Activated CD4-positive, alpha-beta memory T cell treated with anti-CD3 and anti-CD28 coated beads for 36 hours (primary cell): ENCODE data around the gene CHRNA3. TPM values are rescaled to one million over a fixed set of nuclear protein-coding genes. Genes with fewer than 3 reads are reported as not detected.

Experiments
- CTCF ChIA-PET: fragments of 350-600 bp; sonication (Branson Sonifier 250); formaldehyde crosslinking; loops from one replicate; lab custom pipeline; 2021; ENCODE audit warnings: antibody characterized with exemption, inconsistent platforms; lab: Charles Lee
- POLR2A ChIA-PET: fragments of 350-600 bp; sonication (Branson Sonifier 250); formaldehyde crosslinking; loops from one replicate; lab custom pipeline; 2021; ENCODE audit warnings: antibody characterized with exemption; lab: Charles Lee
- DNase-seq: peaks from one replicate; pipeline ENCODE4 v3.0.0-alpha.2; 2020
- H3K27ac Mint-ChIP-seq: one replicate; pipeline ENCODE4 v1.8.0; 2021; ENCODE audit warnings: mixed read lengths
- H3K27me3 Mint-ChIP-seq: one replicate; pipeline ENCODE4 v1.8.0; 2021; ENCODE audit warnings: mixed read lengths
- H3K36me3 Mint-ChIP-seq: one replicate; pipeline ENCODE4 v1.8.0; 2021; ENCODE audit warnings: mixed read lengths
- H3K4me1 Mint-ChIP-seq: one replicate; pipeline ENCODE4 v1.8.0; 2021; ENCODE audit warnings: low read depth, mixed read lengths
- H3K4me3 Mint-ChIP-seq: one replicate; pipeline ENCODE4 v1.8.0; 2021; ENCODE audit warnings: mild to moderate bottlenecking, mixed read lengths
- H3K9me3 Mint-ChIP-seq: one replicate; pipeline ENCODE4 v1.8.0; 2021; ENCODE audit warnings: mixed read lengths
- intact Hi-C: fragments of 100-400 bp; cut with micrococcal nuclease; formaldehyde crosslinking; loops from one replicate; pipeline ENCODE4 v1.15.1; 2023
- total RNA-seq, 2 experiments: library from RNA; stranded (reverse); gene quantifications; one replicate each; pipeline ENCODE4 v1.2.3, GENCODE V29; 2021

The CHRNA3 gene
- total RNA-seq, 2 experiments from 2014 or later, result not detected

DNA sequence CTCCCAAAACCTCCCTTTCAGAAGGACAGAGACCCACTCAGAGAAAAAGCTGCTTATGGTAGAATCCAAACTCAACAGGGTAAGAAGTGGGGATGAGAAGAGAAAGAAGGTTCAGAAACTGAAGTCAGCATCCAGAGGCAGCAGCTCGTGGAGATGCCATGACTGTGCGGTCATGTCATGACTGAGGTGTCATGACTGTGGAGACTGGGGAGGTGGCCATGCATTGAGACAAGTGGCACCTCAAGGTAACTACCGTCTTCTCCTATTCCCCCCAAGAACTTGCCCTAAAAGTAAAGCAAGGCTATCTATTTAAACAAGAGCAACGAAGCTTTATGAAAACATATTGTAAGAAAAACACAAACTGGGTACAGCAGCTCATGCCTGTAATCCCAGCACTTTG lies 15.1 kb downstream of the CHRNA3 start:
- Mint-ChIP-seq H3K4me1 (no peaks in the 10 kb centered on the region), H3K4me3 (no peak overlapping the region), H3K36me3 (no peaks in the 10 kb centered on the region), H3K27ac (no peak overlapping the region), H3K9me3 (no peaks in the 10 kb centered on the region), H3K27me3 (peaks cover 26% of the 10 kb centered on the region)
- ChIA-PET CTCF (no interaction called here), POLR2A (no interaction called here)
- intact Hi-C loops, result no loop called here
- DNase-seq, result no peak

DNA sequence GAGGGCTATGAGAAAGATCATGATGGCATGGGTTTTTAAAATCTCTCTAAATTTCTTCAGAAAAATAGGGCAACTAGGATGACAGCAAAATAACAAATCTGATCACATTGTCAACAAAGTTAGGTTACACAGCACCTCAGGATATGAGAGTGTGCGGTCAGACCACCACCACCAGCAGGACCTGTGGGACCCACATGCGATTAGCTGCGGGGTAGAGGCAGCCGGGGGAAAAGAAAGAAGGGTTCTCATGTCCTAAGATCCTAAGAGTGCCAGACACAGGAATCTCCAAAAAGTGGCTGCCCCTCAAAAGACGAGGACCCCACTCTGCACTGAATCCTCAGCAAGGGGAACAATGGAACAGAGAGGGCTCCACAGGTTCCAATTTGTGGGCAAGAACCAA lies 15.6 kb downstream of the CHRNA3 start:
- Mint-ChIP-seq H3K4me3 (no peak overlapping the region), H3K36me3 (no peaks in the 10 kb centered on the region), H3K27ac (no peak overlapping the region), H3K4me1 (no peaks in the 10 kb centered on the region), H3K9me3 (no peaks in the 10 kb centered on the region), H3K27me3 (peaks cover 26% of the 10 kb centered on the region)
- POLR2A ChIA-PET, result no interaction called here
- CTCF ChIA-PET, result no interaction called here
- intact Hi-C loops, result no loop called here
- DNase-seq, result no peak

DNA sequence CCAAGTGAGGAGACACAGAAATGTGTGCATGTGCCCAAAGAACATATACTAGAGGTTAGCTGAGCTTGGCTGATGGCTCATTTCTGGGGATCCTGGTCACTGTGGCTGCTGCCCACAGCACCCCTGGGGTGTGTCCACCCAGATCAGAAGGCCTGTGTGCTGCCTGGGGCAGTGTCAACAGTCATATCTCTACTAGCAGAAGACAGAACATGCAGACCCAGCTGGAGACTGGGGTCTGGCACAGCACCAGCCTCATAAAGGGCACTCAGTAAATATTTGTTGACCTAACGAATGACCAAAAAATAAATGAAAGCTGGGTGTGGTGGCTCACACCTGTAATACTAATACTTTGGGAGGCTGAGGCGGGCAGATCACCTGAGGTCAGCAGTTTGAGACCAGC lies 16.4 kb downstream of the CHRNA3 start:
- intact Hi-C loops, result no loop called here
- Mint-ChIP-seq H3K27ac (no peak overlapping the region), H3K27me3 (peaks cover 26% of the 10 kb centered on the region), H3K36me3 (no peaks in the 10 kb centered on the region), H3K9me3 (no peaks in the 10 kb centered on the region), H3K4me3 (no peak overlapping the region), H3K4me1 (no peaks in the 10 kb centered on the region)
- ChIA-PET CTCF (no interaction called here), POLR2A (interaction anchor here (0.5 kb wide), 1 partner anchor 24 kb away, joined by 4 read pairs; no protein-coding TSS in a partner anchor)
- no peak for DNase-seq

GRCh38 chr15:78603467-78603866 lies 17.3 kb downstream of the CHRNA3 start:
- Mint-ChIP-seq H3K4me3 (no peak overlapping the region), H3K4me1 (no peaks in the 10 kb centered on the region), H3K27me3 (peaks cover 26% of the 10 kb centered on the region), H3K36me3 (no peaks in the 10 kb centered on the region), H3K27ac (no peak overlapping the region), H3K9me3 (no peaks in the 10 kb centered on the region)
- no peak for DNase-seq
- ChIA-PET POLR2A (no interaction called here), CTCF (no interaction called here)
- intact Hi-C loops, result no loop called here

DNA sequence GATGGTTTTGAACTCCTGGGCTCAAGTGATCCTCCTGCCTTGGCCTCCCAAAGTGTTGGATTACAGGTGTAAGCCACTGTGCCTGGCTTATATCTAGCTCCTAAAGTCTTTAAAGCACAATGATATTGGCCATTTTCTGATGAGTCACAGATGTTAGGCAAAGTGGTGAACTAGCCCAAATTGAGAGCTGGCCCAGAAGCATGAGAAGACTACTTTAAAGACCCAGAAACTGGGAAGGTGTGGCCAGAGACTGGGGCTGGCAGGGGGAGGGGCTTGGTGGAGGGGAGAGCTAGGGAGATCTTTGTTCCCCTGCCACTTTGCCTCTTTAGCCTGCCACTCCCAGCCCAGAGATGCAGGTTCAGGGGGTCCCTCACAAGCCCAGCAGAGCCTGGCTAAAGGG lies 21.6 kb downstream of the CHRNA3 start:
- CTCF ChIA-PET, result no interaction called here
- Mint-ChIP-seq H3K27me3 (peaks cover 18% of the 10 kb centered on the region), H3K4me1 (no peaks in the 10 kb centered on the region)

GRCh38 chr15:78598348-78598747 lies 22.4 kb downstream of the CHRNA3 start:
- H3K4me1 Mint-ChIP-seq, result no peaks in the 10 kb centered on the region
- ChIA-PET CTCF (no interaction called here), POLR2A (no interaction called here)
- H3K4me3 Mint-ChIP-seq, result no peak overlapping the region
- intact Hi-C loops, result no loop called here
- H3K27me3 Mint-ChIP-seq, result peaks cover 10% of the 10 kb centered on the region
- no peak overlapping the region for H3K27ac Mint-ChIP-seq
- no peaks in the 10 kb centered on the region for H3K36me3 Mint-ChIP-seq
- no peak for DNase-seq
- H3K9me3 Mint-ChIP-seq, result no peaks in the 10 kb centered on the region

More for the DNA sequence above, 21.6 kb downstream of the CHRNA3 start:
- no peak overlapping the region for H3K27ac Mint-ChIP-seq
- intact Hi-C loops, result no loop called here
- DNase-seq, result no peak
- POLR2A ChIA-PET, result no interaction called here
- H3K9me3 Mint-ChIP-seq, result no peaks in the 10 kb centered on the region
- no peak overlapping the region for H3K4me3 Mint-ChIP-seq
- no peaks in the 10 kb centered on the region for H3K36me3 Mint-ChIP-seq

- Mint-ChIP-seq H3K27ac (no peak overlapping the region), H3K9me3 (no peaks in the 10 kb centered on the region), H3K4me3 (no peak overlapping the region), H3K27me3 (peaks cover 8% of the 10 kb centered on the region), H3K36me3 (no peaks in the 10 kb centered on the region), H3K4me1 (no peaks in the 10 kb centered on the region)
- CTCF ChIA-PET, result no interaction called here
- intact Hi-C loops, result no loop called here
- POLR2A ChIA-PET, result no interaction called here
- no peak for DNase-seq
Observed at GRCh38 chr15:78597583-78597982, 23.2 kb downstream of the CHRNA3 start.

GRCh38 chr15:78574944-78575343 lies 45.9 kb downstream of the CHRNA3 start:
- Mint-ChIP-seq H3K4me1 (no peaks in the 10 kb centered on the region), H3K27ac (no peak overlapping the region), H3K4me3 (no peak overlapping the region), H3K27me3 (no peaks in the 10 kb centered on the region), H3K9me3 (no peaks in the 10 kb centered on the region), H3K36me3 (no peaks in the 10 kb centered on the region)
- intact Hi-C loops, result no loop called here
- DNase-seq, result no peak
- ChIA-PET POLR2A (no interaction called here), CTCF (interaction anchor here (0.5 to 1.0 kb wide), 2 partner anchors 9 to 1192 kb away, joined by 3 read pairs; partner anchors contain the start of gene CHRNA5)

- H3K27ac Mint-ChIP-seq, result no peak overlapping the region
- intact Hi-C loops, result no loop called here
- no peaks in the 10 kb centered on the region for H3K9me3 Mint-ChIP-seq
- H3K4me3 Mint-ChIP-seq, result no peak overlapping the region
- CTCF ChIA-PET, result no interaction called here
- no peaks in the 10 kb centered on the region for H3K36me3 Mint-ChIP-seq
- DNase-seq, result no peak
- peaks cover 3% of the 10 kb centered on the region for H3K4me1 Mint-ChIP-seq
- no peaks in the 10 kb centered on the region for H3K27me3 Mint-ChIP-seq
- POLR2A ChIA-PET, result no interaction called here
Observed at GRCh38 chr15:78573416-78573815, 47.4 kb downstream of the CHRNA3 start.

DNA sequence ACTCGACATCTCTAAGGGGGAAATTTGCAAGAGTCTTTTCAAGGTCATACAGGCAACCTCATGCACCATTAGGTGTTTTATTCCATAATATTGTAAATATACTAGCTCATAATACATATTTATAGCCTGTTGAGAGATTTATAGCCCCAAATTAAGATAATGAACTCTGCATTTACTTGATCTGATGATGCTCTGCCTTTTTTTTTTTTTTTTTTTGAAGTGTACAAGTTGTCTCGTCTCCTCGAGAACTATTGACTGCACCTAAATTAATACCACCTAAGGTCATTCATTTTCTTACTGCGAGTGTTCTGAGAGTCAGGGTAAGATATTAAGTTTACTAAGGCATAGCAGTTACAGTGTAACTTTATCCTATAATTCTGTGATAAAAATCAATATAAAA lies 49.4 kb downstream of the CHRNA3 start:
- no peak overlapping the region for H3K27ac Mint-ChIP-seq
- CTCF ChIA-PET, result no interaction called here
- peaks cover 10% of the 10 kb centered on the region for H3K27me3 Mint-ChIP-seq

DNA sequence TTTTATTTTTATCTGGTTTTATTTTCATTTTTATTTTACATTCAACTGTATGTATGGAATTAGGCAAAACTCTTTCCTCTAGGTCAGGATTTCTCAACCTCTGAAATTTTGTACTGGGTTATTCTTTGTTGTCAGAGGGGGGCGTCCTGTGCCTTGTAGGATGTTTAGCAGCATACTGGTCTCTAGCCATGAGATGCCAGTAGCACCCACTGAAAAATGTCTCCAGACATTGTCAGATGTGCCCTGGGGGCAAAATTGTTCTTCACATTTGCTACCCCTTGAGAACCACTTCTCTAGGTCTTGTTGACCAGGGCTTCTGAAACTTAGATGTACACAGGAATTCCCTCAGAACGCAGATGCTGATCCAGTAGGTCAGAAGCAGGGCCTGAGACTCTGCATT lies 50.1 kb downstream of the CHRNA3 start:
- peaks cover 14% of the 10 kb centered on the region for H3K27me3 Mint-ChIP-seq
- intact Hi-C loops, result no loop called here
- H3K4me1 Mint-ChIP-seq, result peaks cover 18% of the 10 kb centered on the region

More for the DNA sequence above, 49.4 kb downstream of the CHRNA3 start:
- no peak for DNase-seq
- no peaks in the 10 kb centered on the region for H3K9me3 Mint-ChIP-seq
- POLR2A ChIA-PET, result no interaction called here
- H3K4me1 Mint-ChIP-seq, result peaks cover 12% of the 10 kb centered on the region
- no peak overlapping the region for H3K4me3 Mint-ChIP-seq
- no peaks in the 10 kb centered on the region for H3K36me3 Mint-ChIP-seq
- intact Hi-C loops, result no loop called here

GRCh38 chr15:78567531-78567930 lies 53.3 kb downstream of the CHRNA3 start:
- H3K9me3 Mint-ChIP-seq, result no peaks in the 10 kb centered on the region
- H3K4me3 Mint-ChIP-seq, result no peak overlapping the region
- no peaks in the 10 kb centered on the region for H3K36me3 Mint-ChIP-seq
- DNase-seq, result no peak
- peaks cover 29% of the 10 kb centered on the region for H3K4me1 Mint-ChIP-seq
- ChIA-PET POLR2A (interaction anchor here (0.6 kb wide), 1 partner anchor 50 kb away, joined by 3 read pairs; no protein-coding TSS in a partner anchor), CTCF (interaction anchor here (1.6 kb wide), 1 partner anchor 144 kb away, joined by 4 read pairs; no protein-coding TSS in a partner anchor)
- intact Hi-C loops, result no loop called here
- H3K27ac Mint-ChIP-seq, result no peak overlapping the region
- H3K27me3 Mint-ChIP-seq, result peaks cover 14% of the 10 kb centered on the region

More for the DNA sequence above, 50.1 kb downstream of the CHRNA3 start:
- DNase-seq, result no peak
- no peak overlapping the region for H3K4me3 Mint-ChIP-seq
- H3K36me3 Mint-ChIP-seq, result no peaks in the 10 kb centered on the region
- CTCF ChIA-PET, result no interaction called here
- POLR2A ChIA-PET, result no interaction called here
- no peaks in the 10 kb centered on the region for H3K9me3 Mint-ChIP-seq
- H3K27ac Mint-ChIP-seq, result no peak overlapping the region
